Activated B cell treated with CpG ODN at 0.5 μM for 24 hours (primary cell): ENCODE results near the gene CBS. TPM values are rescaled to one million over a fixed set of nuclear protein-coding genes. Genes with fewer than 3 reads are reported as not detected.
A peak's percentile ranks its signal among the peaks of the same experiment; 100 is the strongest.
"Not testable (repeated sequence)": the region's sequence is repeated elsewhere in the genome, so short reads cannot be mapped to it uniquely, and the experiment has no call there.

Source experiments
- ATAC-seq: fragments of 200-7000 bp; cut with Tn5 transposase; one replicate; pipeline ENCODE4 v1.10.0; 2021; ENCODE audit warnings: low read depth, mild to moderate bottlenecking, moderate library complexity
- CTCF ChIA-PET: fragments of 350-600 bp; sonication (Branson Sonifier 250); formaldehyde crosslinking; loops from one replicate; lab custom pipeline; 2021; ENCODE audit warnings: antibody characterized with exemption; lab: Charles Lee
- POLR2A ChIA-PET: fragments of 350-600 bp; sonication (Branson Sonifier 250); formaldehyde crosslinking; loops from one replicate; lab custom pipeline; 2021; ENCODE audit warnings: antibody characterized with exemption; lab: Charles Lee
- DNase-seq: peaks from one replicate; pipeline ENCODE4 v3.0.0; 2022
- H3K27ac Mint-ChIP-seq: one replicate; pipeline ENCODE4 v1.8.0; 2020; ENCODE audit warnings: mixed read lengths
- H3K27me3 Mint-ChIP-seq: one replicate; pipeline ENCODE4 v1.8.0; 2021; ENCODE audit warnings: mixed read lengths
- H3K36me3 Mint-ChIP-seq: one replicate; pipeline ENCODE4 v1.8.0; 2021; ENCODE audit warnings: low read depth, mixed read lengths
- H3K4me1 Mint-ChIP-seq: one replicate; pipeline ENCODE4 v1.8.0; 2021; ENCODE audit warnings: mixed read lengths
- H3K4me3 Mint-ChIP-seq: one replicate; pipeline ENCODE4 v1.8.0; 2020; ENCODE audit warnings: mild to moderate bottlenecking, mixed read lengths
- H3K9me3 Mint-ChIP-seq: one replicate; pipeline ENCODE4 v1.8.0; 2020; ENCODE audit warnings: mixed read lengths
- intact Hi-C: fragments of 100-400 bp; cut with micrococcal nuclease; formaldehyde crosslinking; loops from one replicate; pipeline ENCODE4 v1.15.1; 2024
- total RNA-seq: library from RNA; stranded (reverse); gene quantifications from 2 replicates; pipeline ENCODE4 v1.2.3, GENCODE V29; 2022

CBS gene
- total RNA-seq, 1 donor from 2014 or later, result 22.3 TPM

GRCh38 chr21:43065991-43066390 lies 9.6 kb downstream of the CBS start:
- DNase-seq, H3K9me3 Mint-ChIP-seq, H3K4me1 Mint-ChIP-seq, POLR2A ChIA-PET, intact Hi-C loops, ATAC-seq, H3K4me3 Mint-ChIP-seq, H3K27ac Mint-ChIP-seq, H3K27me3 Mint-ChIP-seq, CTCF ChIA-PET, H3K36me3 Mint-ChIP-seq: not testable (repeated sequence)

- H3K9me3 Mint-ChIP-seq, POLR2A ChIA-PET, H3K4me3 Mint-ChIP-seq, H3K36me3 Mint-ChIP-seq, H3K4me1 Mint-ChIP-seq, ATAC-seq, DNase-seq, intact Hi-C loops, H3K27ac Mint-ChIP-seq, CTCF ChIA-PET, H3K27me3 Mint-ChIP-seq: not testable (repeated sequence)
Observed at GRCh38 chr21:43064265-43064917, 11.2 kb downstream of the CBS start.

GRCh38 chr21:43062955-43063664 lies 12.5 kb downstream of the CBS start:
- intact Hi-C loops, H3K9me3 Mint-ChIP-seq, H3K27me3 Mint-ChIP-seq, H3K27ac Mint-ChIP-seq, ATAC-seq, H3K36me3 Mint-ChIP-seq, CTCF ChIA-PET, H3K4me1 Mint-ChIP-seq, H3K4me3 Mint-ChIP-seq, DNase-seq, POLR2A ChIA-PET: not testable (repeated sequence)

- H3K36me3 Mint-ChIP-seq, DNase-seq, H3K4me3 Mint-ChIP-seq, POLR2A ChIA-PET, ATAC-seq, H3K27ac Mint-ChIP-seq, H3K9me3 Mint-ChIP-seq, H3K27me3 Mint-ChIP-seq, CTCF ChIA-PET, intact Hi-C loops, H3K4me1 Mint-ChIP-seq: not testable (repeated sequence)
Observed at GRCh38 chr21:43053112-43053511, 22.5 kb downstream of the CBS start.

GRCh38 chr21:43045876-43046821 lies 29.5 kb downstream of the CBS start:
- POLR2A ChIA-PET, CTCF ChIA-PET, H3K27ac Mint-ChIP-seq, H3K27me3 Mint-ChIP-seq, intact Hi-C loops, H3K9me3 Mint-ChIP-seq, H3K36me3 Mint-ChIP-seq: not testable (repeated sequence)
- ATAC-seq (peak; percentile 83), DNase-seq (peak; percentile 44)
- peaks cover 14% of the 10 kb centered on the region for H3K4me1 Mint-ChIP-seq
- peak overlapping the region; percentile 46 for H3K4me3 Mint-ChIP-seq

GRCh38 chr21:43045165-43045875 lies 30.3 kb downstream of the CBS start:
- POLR2A ChIA-PET, H3K36me3 Mint-ChIP-seq, H3K27ac Mint-ChIP-seq, DNase-seq, CTCF ChIA-PET, ATAC-seq, intact Hi-C loops, H3K27me3 Mint-ChIP-seq, H3K9me3 Mint-ChIP-seq: not testable (repeated sequence)
- H3K4me1 Mint-ChIP-seq, result peaks cover 14% of the 10 kb centered on the region
- peak overlapping the region; percentile 35 for H3K4me3 Mint-ChIP-seq

GRCh38 chr21:43044547-43044946 lies 31.1 kb downstream of the CBS start:
- H3K27me3 Mint-ChIP-seq, ATAC-seq, H3K27ac Mint-ChIP-seq, H3K36me3 Mint-ChIP-seq, CTCF ChIA-PET, intact Hi-C loops, H3K4me3 Mint-ChIP-seq, POLR2A ChIA-PET, DNase-seq, H3K9me3 Mint-ChIP-seq: not testable (repeated sequence)
- H3K4me1 Mint-ChIP-seq, result peaks cover 14% of the 10 kb centered on the region

GRCh38 chr21:43043291-43043690 lies 32.3 kb downstream of the CBS start:
- DNase-seq, intact Hi-C loops, H3K27ac Mint-ChIP-seq, H3K27me3 Mint-ChIP-seq, POLR2A ChIA-PET, H3K4me3 Mint-ChIP-seq, CTCF ChIA-PET, ATAC-seq, H3K9me3 Mint-ChIP-seq, H3K36me3 Mint-ChIP-seq: not testable (repeated sequence)
- peaks cover 14% of the 10 kb centered on the region for H3K4me1 Mint-ChIP-seq

- DNase-seq, H3K27me3 Mint-ChIP-seq, POLR2A ChIA-PET, ATAC-seq, H3K4me3 Mint-ChIP-seq, CTCF ChIA-PET, H3K36me3 Mint-ChIP-seq, intact Hi-C loops, H3K9me3 Mint-ChIP-seq, H3K27ac Mint-ChIP-seq: not testable (repeated sequence)
- peaks cover 14% of the 10 kb centered on the region for H3K4me1 Mint-ChIP-seq
Observed at GRCh38 chr21:43042169-43042568, 33.5 kb downstream of the CBS start.

GRCh38 chr21:43038659-43039044 lies 37.0 kb downstream of the CBS start:
- POLR2A ChIA-PET, intact Hi-C loops, H3K9me3 Mint-ChIP-seq, H3K4me3 Mint-ChIP-seq, H3K27ac Mint-ChIP-seq, H3K4me1 Mint-ChIP-seq, DNase-seq, CTCF ChIA-PET, ATAC-seq, H3K27me3 Mint-ChIP-seq: not testable (repeated sequence)
- H3K36me3 Mint-ChIP-seq, result peaks cover 12% of the 10 kb centered on the region

GRCh38 chr21:43037918-43038658 lies 37.5 kb downstream of the CBS start:
- H3K4me3 Mint-ChIP-seq, ATAC-seq, H3K27ac Mint-ChIP-seq, H3K4me1 Mint-ChIP-seq, H3K9me3 Mint-ChIP-seq, intact Hi-C loops, POLR2A ChIA-PET, DNase-seq, H3K27me3 Mint-ChIP-seq, CTCF ChIA-PET, H3K36me3 Mint-ChIP-seq: not testable (repeated sequence)
